OCI-LY1 (cell line): ENCODE data around the gene FXR1.

Experiments
- CTCF ChIP-seq: fragments of 200-600 bp; sonication (generic), shearing (Covaris generic); IDR thresholded peaks from 2 replicates; pipeline ENCODE4 v1.5.1; 2017; ENCODE audit warnings: mild to moderate bottlenecking, antibody characterized with exemption, low read length, moderate library complexity, mixed read lengths
- EZH2 ChIP-seq: fragments of 200-600 bp; sonication (generic), shearing (Covaris generic); IDR thresholded peaks from 2 replicates; pipeline ENCODE4 v1.8.0; 2017; ENCODE audit warnings: borderline replicate concordance, mixed run types, mild to moderate bottlenecking, antibody characterized with exemption, low read length, moderate library complexity, mixed read lengths

- TF ChIP-seq CTCF (no peak), EZH2 (no peak)
Measured at GRCh38 chr3:180977498-180977897, 65.0 kb downstream of the FXR1 start.
